ENCODE measurements around the gene HDGFL2.

- TF ChIP-seq CTCF (IDR thresholded peaks at IDR 0.05; ENCODE audit: insufficient read depth, low read depth, low read length) (no peak), EZH2 (IDR thresholded peaks at IDR 0.05; ENCODE audit: insufficient read depth, low read length) (no peak)
These were observed 42.3 kb upstream of the HDGFL2 start for GRCh38 chr19:4429771-4430171.
